Medulla oblongata (tissue), 1 donor: Measurements from ENCODE around the gene COL27A1.
"Not testable (repeated sequence)": the region's sequence is repeated elsewhere in the genome, so short reads cannot be mapped to it uniquely, and the experiment has no call there.

Source experiments
- DNase-seq: peaks from one replicate; pipeline ENCODE4 v3.0.0-alpha.2; 2015; ENCODE audit errors: extremely low spot score

COL27A1 gene

GRCh38 chr9:114184071-114184470 lies 28.7 kb downstream of the COL27A1 start:
- no peak for DNase-seq

- no peak for DNase-seq
Measured at GRCh38 chr9:114184866-114185265, 29.5 kb downstream of the COL27A1 start.

GRCh38 chr9:114185570-114186490 lies 30.5 kb downstream of the COL27A1 start:
- DNase-seq = no peak

- DNase-seq = no peak
Measured at GRCh38 chr9:114186605-114187289, 31.4 kb downstream of the COL27A1 start.

- DNase-seq = no peak
Measured at GRCh38 chr9:114187827-114188226, 32.5 kb downstream of the COL27A1 start.

GRCh38 chr9:114189823-114190562 lies 34.7 kb downstream of the COL27A1 start:
- no peak for DNase-seq

GRCh38 chr9:114190563-114190905 lies 35.2 kb downstream of the COL27A1 start:
- DNase-seq = no peak

GRCh38 chr9:114191402-114191801 lies 36.1 kb downstream of the COL27A1 start:
- DNase-seq = not testable (repeated sequence)

GRCh38 chr9:114192539-114192938 lies 37.2 kb downstream of the COL27A1 start:
- no peak for DNase-seq

- no peak for DNase-seq
Measured at GRCh38 chr9:114193090-114193489, 37.8 kb downstream of the COL27A1 start.

GRCh38 chr9:114196117-114196516 lies 40.8 kb downstream of the COL27A1 start:
- DNase-seq = no peak

GRCh38 chr9:114196979-114197622 lies 41.8 kb downstream of the COL27A1 start:
- no peak for DNase-seq

- no peak for DNase-seq
Measured at GRCh38 chr9:114198249-114199040, 43.1 kb downstream of the COL27A1 start.

- DNase-seq = no peak
Measured at GRCh38 chr9:114200721-114201300, 45.5 kb downstream of the COL27A1 start.

- no peak for DNase-seq
Measured at GRCh38 chr9:114202396-114202795, 47.1 kb downstream of the COL27A1 start.

- no peak for DNase-seq
Measured at GRCh38 chr9:114202849-114203248, 47.5 kb downstream of the COL27A1 start.

- DNase-seq = no peak
Measured at GRCh38 chr9:114203410-114204140, 48.2 kb downstream of the COL27A1 start.

GRCh38 chr9:114204265-114204664 lies 48.9 kb downstream of the COL27A1 start:
- no peak for DNase-seq

- peak; percentile 82 for DNase-seq
Measured at GRCh38 chr9:114205171-114206015, 50.1 kb downstream of the COL27A1 start.
